ENCODE data around the gene RPS18.

The RPS18 gene

DNA sequence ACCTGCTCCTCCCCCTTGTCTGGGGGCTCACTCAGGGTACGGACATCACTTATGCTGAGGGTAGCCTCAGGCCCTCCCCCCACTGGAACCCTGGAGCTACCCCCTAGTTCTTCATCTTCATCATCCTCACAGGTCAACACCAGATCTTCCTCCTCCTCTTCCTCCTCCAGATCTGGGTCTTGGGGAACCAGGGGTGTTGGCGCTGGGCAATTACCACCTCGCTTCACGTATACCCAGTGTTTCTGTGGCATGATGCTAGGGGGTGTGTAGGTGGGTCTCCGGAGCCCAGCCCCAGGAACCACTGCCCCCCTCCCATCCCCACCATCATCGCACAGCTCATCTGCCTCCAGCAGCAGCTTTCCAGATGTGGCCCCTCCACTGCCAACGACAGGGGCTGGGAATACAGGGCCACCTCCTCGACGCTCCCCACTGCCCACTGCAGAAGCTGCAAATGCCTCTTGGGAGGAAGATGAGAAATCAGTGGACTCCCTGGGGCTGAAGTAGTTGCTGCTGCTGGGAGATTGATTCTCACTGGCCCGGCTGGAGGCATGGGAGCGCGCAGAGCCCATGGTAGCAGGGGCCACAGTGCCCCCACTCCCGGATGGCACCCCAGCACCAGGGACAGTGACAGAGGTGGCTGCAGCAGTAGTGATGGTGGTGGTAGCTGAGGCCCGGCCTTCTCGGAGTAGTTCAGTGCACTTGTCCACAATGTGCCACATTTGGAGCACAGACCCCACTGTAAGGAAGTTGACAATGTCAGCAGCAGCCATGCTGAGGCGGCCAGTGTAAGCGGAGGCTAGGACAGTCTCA, 44.1 kb downstream of the RPS18 start:
- no peak for DNase-seq

DNA sequence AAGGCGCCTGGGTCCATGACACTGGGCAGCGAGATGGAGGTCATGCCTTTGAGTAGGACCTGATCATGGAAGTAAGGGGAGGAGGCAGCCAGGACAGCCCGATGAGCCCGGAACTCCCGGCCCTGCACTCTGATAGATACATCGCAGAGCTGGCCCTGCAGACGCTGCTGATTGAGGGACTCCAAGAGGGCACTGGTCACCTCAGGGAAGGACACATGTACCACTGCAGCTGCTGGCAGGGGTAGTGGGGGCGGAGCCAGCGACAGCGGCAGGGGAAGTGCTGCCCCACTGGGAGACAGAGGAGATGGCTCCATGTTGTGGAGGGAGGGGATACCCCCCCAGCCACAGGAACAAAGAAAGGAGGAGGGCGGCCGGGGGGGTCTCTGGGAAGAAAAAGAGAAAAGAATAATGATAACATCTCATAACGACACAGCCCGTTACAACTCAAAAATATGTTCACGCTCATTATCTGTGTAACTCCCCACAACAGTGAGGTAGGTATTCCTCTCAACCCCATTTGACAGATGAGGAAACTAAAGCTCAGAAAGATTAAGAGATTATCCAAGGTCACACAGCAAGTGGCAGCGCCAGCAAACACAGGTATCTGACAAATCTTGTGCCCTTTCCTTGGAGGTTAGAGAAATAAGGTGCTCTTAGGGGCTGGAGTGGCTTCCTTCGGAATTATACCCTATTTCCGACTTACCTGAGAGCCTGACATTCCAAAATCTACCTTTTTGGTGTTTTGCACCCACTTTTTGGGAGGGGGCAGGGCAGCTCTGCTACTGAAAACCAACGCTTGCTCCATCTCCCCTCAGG, 44.9 kb downstream of the RPS18 start:
- no peak for DNase-seq

DNA sequence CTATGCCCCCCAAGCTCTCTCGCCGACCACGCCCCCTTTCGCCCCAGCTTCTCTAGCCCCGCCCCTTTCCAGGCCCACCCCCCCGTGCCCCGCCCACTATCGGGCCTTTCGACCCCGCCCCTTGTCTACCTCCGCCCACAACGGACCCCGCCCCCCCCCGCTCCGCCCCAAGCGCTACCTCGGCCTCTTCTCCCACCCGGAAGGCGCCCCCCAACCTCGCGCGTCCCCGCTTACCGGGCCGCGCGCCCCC, 45.5 kb downstream of the RPS18 start:
- no peak for DNase-seq

DNA sequence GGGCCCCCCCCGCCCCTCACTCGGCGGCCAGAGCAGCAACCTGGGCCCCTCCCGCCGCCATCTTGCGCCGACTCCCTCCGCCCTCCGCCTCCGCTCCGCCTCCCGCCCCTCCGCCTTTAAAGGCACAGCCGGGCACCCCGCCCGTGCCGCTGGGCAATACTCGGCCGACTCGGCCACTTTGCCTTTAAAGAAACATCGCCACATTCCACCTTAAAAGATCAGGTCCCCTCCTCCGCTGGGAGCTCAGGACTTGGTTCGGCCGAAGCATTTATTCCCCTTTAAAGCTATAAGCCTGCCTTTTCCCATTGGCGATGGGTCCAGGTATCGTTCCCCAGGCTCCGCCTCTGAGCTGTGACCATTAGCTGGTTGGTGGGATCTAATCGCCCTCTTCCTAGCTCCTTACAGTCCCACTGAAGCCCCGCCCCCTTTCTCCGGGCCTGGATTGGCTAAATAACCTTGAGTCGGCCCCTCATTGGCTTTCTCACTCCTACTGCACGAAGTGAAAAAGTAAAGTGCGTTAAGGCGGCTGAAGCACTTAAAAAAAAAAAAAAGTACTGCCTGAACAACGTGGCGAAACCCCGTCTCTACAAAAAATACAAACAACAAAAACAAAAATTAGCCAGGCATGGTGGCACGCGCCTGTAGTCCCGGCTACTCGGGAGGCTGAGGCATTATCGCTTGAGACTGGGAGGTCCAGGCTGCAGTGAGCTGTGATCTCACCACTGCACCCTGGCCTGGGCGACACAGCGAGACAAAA, 46.0 kb downstream of the RPS18 start, which contains the start of gene ZBTB22:
TSS of gene ZBTB22 (minus strand) at position 76 of the 757 bp plus-strand sequence. CDS start 828 bp downstream, outside the sequence.
- DNase-seq, result peak; percentile 100

GRCh38 chr6:33318426-33319073, 46.7 kb downstream of the RPS18 start:
- no peak for DNase-seq

GRCh38 chr6:33319939-33320314, 48.1 kb downstream of the RPS18 start:
- DNase-seq, result no peak

DNA sequence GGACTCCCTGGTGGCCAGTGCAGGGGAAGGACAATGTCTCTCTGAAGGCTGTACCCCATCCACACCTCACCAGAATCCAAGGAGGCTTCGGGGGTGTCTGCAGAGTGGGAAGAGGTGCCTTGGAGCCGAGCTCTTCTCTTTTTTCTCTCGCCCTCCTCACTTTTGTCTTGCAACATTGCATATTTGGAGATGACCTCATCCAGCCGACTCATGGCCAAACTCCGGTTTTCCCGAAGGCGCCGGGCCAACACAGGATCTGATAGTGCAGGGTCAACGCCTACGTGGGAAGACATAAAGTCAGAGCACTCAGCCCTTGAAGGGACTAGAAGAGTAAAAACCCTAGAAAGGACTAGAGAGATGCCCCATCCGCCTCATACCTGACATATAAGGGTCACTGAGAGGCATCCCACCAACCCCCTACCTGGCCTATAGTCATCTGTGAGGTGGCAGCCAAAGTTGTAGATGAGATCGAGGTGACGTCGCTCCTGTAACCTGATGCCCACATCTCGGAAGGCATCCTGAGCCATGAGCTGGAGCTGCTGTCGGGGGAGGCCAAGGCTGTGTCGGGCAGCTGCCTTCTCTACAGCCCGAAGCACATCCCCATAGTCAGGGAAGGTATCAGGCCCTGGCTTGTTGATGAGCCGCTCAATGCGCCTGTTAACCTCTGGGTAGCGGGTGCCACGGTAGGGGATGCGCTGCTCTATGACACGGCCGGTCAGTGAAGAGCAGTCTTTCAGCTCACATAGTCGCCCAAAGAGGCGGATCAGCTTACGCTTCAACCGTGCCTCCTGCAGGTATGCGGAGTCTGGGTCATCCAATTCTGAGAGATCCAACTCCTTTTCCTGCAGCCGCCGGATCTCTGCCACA, 48.7 kb downstream of the RPS18 start:
- DNase-seq, result no peak

GRCh38 chr6:33321227-33321626, 49.4 kb downstream of the RPS18 start:
- no peak for DNase-seq

GRCh38 chr6:33323623-33323948, 51.7 kb downstream of the RPS18 start:
- DNase-seq, result no peak

GRCh38 chr6:33324125-33324524, 52.2 kb downstream of the RPS18 start:
- DNase-seq, result peak; percentile 32

All from hematopoietic multipotent progenitor cell treated with erythropoietin and hydrocortisone succinate and interleukin-3 and kit ligand, for 8 days (in vitro differentiated cells).